GM12878 (cell line): Measurements from ENCODE around the gene ALDH1A3. TPM values are rescaled to one million over a fixed set of nuclear protein-coding genes. Genes with fewer than 3 reads are reported as not detected.

ENCODE experiments used
- BACH1 ChIP-seq: fragments of 450-650 bp; IDR thresholded peaks from 2 replicates; pipeline ENCODE4 v1.6.1; 2017; ENCODE audit warnings: mild to moderate bottlenecking, borderline replicate concordance
- CEBPZ ChIP-seq: fragments of 150-350 bp; IDR thresholded peaks from 2 replicates; pipeline ENCODE4 v1.6.1; 2016; ENCODE audit warnings: low read depth, low read length
- PAX8 ChIP-seq: fragments of 450-650 bp; IDR thresholded peaks from 2 replicates; pipeline ENCODE4 v1.6.1; 2017; ENCODE audit warnings: mild to moderate bottlenecking, moderate library complexity
- PRDM15 ChIP-seq: fragments of 450-650 bp; formaldehyde crosslinking; IDR thresholded peaks from 2 replicates; pipeline ENCODE4 v1.4.0; 2020; ENCODE audit warnings: mild to moderate bottlenecking, moderate library complexity
- STAT1 ChIP-seq: fragments of 450-650 bp; conservative IDR thresholded peaks from 2 replicates; pipeline ENCODE4 v1.6.1; 2014; ENCODE audit warnings: antibody characterized with exemption, mild to moderate bottlenecking
- ZNF24 ChIP-seq: fragments of 450-650 bp; IDR thresholded peaks from 2 replicates; pipeline ENCODE4 v1.6.1; 2017; ENCODE audit warnings: antibody characterized with exemption, mild to moderate bottlenecking
- polyA plus RNA-seq, 11 experiments: library from polyadenylated mRNA; depleted of rRNA in 4 of 11; unstranded in 6 of 11; stranded (reverse) in 5 of 11; fragments of >200 nt; fragmentation: Nextera tagmentation in 4 of 11; fragmentation: Illumina TruSeq in 1 of 11; extraction: Ambion mirVana in 4 of 11; extraction: Trizol in 1 of 11; gene quantifications; 1 replicate in 1 of 11; 2 replicates in 10 of 11; pipeline versions ENCODE4 v1.2.1 to v1.2.3, GENCODE V29; 2011 to 2016; ENCODE audit warnings: inconsistent platforms in 2 of 11, missing spikeins in 2 of 11, low read depth in 1 of 11
- total RNA-seq, 4 experiments: library from RNA; depleted of rRNA in 3 of 4; stranded (reverse); fragments of >200 nt in 3 of 4; fragmentation: Illumina TruSeq in 1 of 4; extraction: Trizol in 1 of 4; gene quantifications; 2 replicates each; pipeline versions ENCODE4 v1.2.1 to v1.2.3, GENCODE V29; 2013 to 2021

Gene ALDH1A3
- total and polyA plus RNA-seq, 10 of the 15 experiments (the other 5 are each of a cell fraction or from before 2014, with no cell fraction given), result 0.06 to 0.69 (median 0.18) TPM

- TF ChIP-seq CEBPZ (no peak), STAT1 (no peak), BACH1 (no peak), PAX8 (no peak), ZNF24 (no peak), PRDM15 (CRISPR knock-in tag) (no peak)
Observed at GRCh38 chr15:100831467-100831866, 48.2 kb upstream of the ALDH1A3 start (continued).
